Stimulated activated effector memory CD8-positive, alpha-beta T cell treated with anti-CD3 and anti-CD28 coated beads, Interleukin-12 subunit alpha, Interleukin-12 subunit beta, amount 100 ng/mL, for 72 hours (primary cell): ENCODE measurements around the gene NIP7.

ENCODE experiments used
- ATAC-seq: fragments of 150-1000 bp; cut with Tn5 transposase; 2 replicates; pipeline ENCODE4 v1.10.0; 2021
- DNase-seq, 2 donors: peaks; one replicate each; pipeline ENCODE4 v3.0.0; 2021 to 2022; ENCODE audit warnings: low spot score in 2 of 2
- H3K27ac Mint-ChIP-seq: one replicate; pipeline ENCODE4 v1.8.0; 2022; ENCODE audit warnings: mild to moderate bottlenecking, mixed read lengths
- H3K36me3 Mint-ChIP-seq: one replicate; pipeline ENCODE4 v1.8.0; 2022; ENCODE audit warnings: mild to moderate bottlenecking, mixed read lengths
- H3K4me1 Mint-ChIP-seq: one replicate; pipeline ENCODE4 v1.8.0; 2022; ENCODE audit warnings: mixed read lengths
- H3K4me3 Mint-ChIP-seq: one replicate; pipeline ENCODE4 v1.8.0; 2022; ENCODE audit warnings: mild to moderate bottlenecking, mixed read lengths
- H3K9me3 Mint-ChIP-seq: one replicate; pipeline ENCODE4 v1.8.0; 2022; ENCODE audit warnings: mixed read lengths

The NIP7 gene

GRCh38 chr16:69311533-69312387 is 27.8 kb upstream of the NIP7 start:
- peak; percentile 47 to 80 for DNase-seq
- Mint-ChIP-seq H3K4me3 (peak overlapping the region; percentile 96), H3K27ac (peak overlapping the region; percentile 95), H3K36me3 (peaks cover 52% of the 10 kb centered on the region), H3K4me1 (peaks cover 32% of the 10 kb centered on the region), H3K9me3 (no peaks in the 10 kb centered on the region)
- peak; percentile 76 for ATAC-seq

- H3K27ac Mint-ChIP-seq: peak overlapping the region; percentile 56
- no peak for ATAC-seq
- peaks cover 32% of the 10 kb centered on the region for H3K4me1 Mint-ChIP-seq
- H3K36me3 Mint-ChIP-seq: peaks cover 70% of the 10 kb centered on the region
- H3K4me3 Mint-ChIP-seq: peak overlapping the region; percentile 96
- DNase-seq: no peak
- no peaks in the 10 kb centered on the region for H3K9me3 Mint-ChIP-seq
Measured at GRCh38 chr16:69313469-69313868, 26.1 kb upstream of the NIP7 start.

- Mint-ChIP-seq H3K27ac (no peak overlapping the region), H3K4me3 (no peak overlapping the region), H3K9me3 (no peaks in the 10 kb centered on the region), H3K36me3 (peaks cover 79% of the 10 kb centered on the region), H3K4me1 (peaks cover 36% of the 10 kb centered on the region)
- no peak for DNase-seq
- ATAC-seq: no peak
Measured at GRCh38 chr16:69314534-69314933, 25.0 kb upstream of the NIP7 start.

- Mint-ChIP-seq H3K9me3 (no peaks in the 10 kb centered on the region), H3K27ac (peak overlapping the region; percentile 78), H3K36me3 (peaks cover 89% of the 10 kb centered on the region), H3K4me3 (no peak overlapping the region), H3K4me1 (peaks cover 33% of the 10 kb centered on the region)
- no peak for ATAC-seq
- no peak for DNase-seq
Measured at GRCh38 chr16:69315486-69316311, 23.9 kb upstream of the NIP7 start.

- Mint-ChIP-seq H3K36me3 (peaks cover 97% of the 10 kb centered on the region), H3K27ac (peak overlapping the region; percentile 78), H3K9me3 (no peaks in the 10 kb centered on the region), H3K4me3 (no peak overlapping the region), H3K4me1 (peaks cover 35% of the 10 kb centered on the region)
- DNase-seq (no peak), ATAC-seq (no peak)
Measured at GRCh38 chr16:69316595-69317034, 23.0 kb upstream of the NIP7 start.

- Mint-ChIP-seq H3K27ac (peak overlapping the region; percentile 17), H3K36me3 (peaks cover 97% of the 10 kb centered on the region), H3K4me3 (no peak overlapping the region), H3K9me3 (no peaks in the 10 kb centered on the region), H3K4me1 (peaks cover 32% of the 10 kb centered on the region)
- ATAC-seq (no peak), DNase-seq (no peak)
Measured at GRCh38 chr16:69318177-69318910, 21.2 kb upstream of the NIP7 start.

GRCh38 chr16:69318911-69319289 is 20.7 kb upstream of the NIP7 start:
- H3K4me3 Mint-ChIP-seq: no peak overlapping the region
- no peaks in the 10 kb centered on the region for H3K9me3 Mint-ChIP-seq
- H3K27ac Mint-ChIP-seq: no peak overlapping the region
- H3K4me1 Mint-ChIP-seq: peaks cover 27% of the 10 kb centered on the region
- ATAC-seq (no peak), DNase-seq (no peak)
- peaks cover 97% of the 10 kb centered on the region for H3K36me3 Mint-ChIP-seq

- no peak for DNase-seq
- no peak for ATAC-seq
- peaks cover 97% of the 10 kb centered on the region for H3K36me3 Mint-ChIP-seq
- peaks cover 26% of the 10 kb centered on the region for H3K4me1 Mint-ChIP-seq
- H3K4me3 Mint-ChIP-seq: no peak overlapping the region
- H3K9me3 Mint-ChIP-seq: no peaks in the 10 kb centered on the region
- peak overlapping the region; percentile 62 for H3K27ac Mint-ChIP-seq
Measured at GRCh38 chr16:69319381-69319780, 20.2 kb upstream of the NIP7 start.

GRCh38 chr16:69319826-69320739 is 19.5 kb upstream of the NIP7 start:
- peak overlapping the region; percentile 62 for H3K27ac Mint-ChIP-seq

GRCh38 chr16:69320740-69321073 is 18.9 kb upstream of the NIP7 start:
- H3K36me3 Mint-ChIP-seq: peaks cover 97% of the 10 kb centered on the region
- DNase-seq: no peak
- peaks cover 34% of the 10 kb centered on the region for H3K4me1 Mint-ChIP-seq
- no peaks in the 10 kb centered on the region for H3K9me3 Mint-ChIP-seq
- ATAC-seq: no peak
- H3K4me3 Mint-ChIP-seq: no peak overlapping the region
- H3K27ac Mint-ChIP-seq: peak overlapping the region; percentile 24

More at GRCh38 chr16:69319826-69320739, 19.5 kb upstream of the NIP7 start:
- ATAC-seq (no peak), DNase-seq (no peak)
- H3K4me1 Mint-ChIP-seq: peaks cover 30% of the 10 kb centered on the region
- no peaks in the 10 kb centered on the region for H3K9me3 Mint-ChIP-seq
- H3K4me3 Mint-ChIP-seq: no peak overlapping the region
- peaks cover 97% of the 10 kb centered on the region for H3K36me3 Mint-ChIP-seq

- ATAC-seq (no peak), DNase-seq (no peak)
- no peak overlapping the region for H3K4me3 Mint-ChIP-seq
- no peaks in the 10 kb centered on the region for H3K9me3 Mint-ChIP-seq
- peaks cover 38% of the 10 kb centered on the region for H3K4me1 Mint-ChIP-seq
- peak overlapping the region; percentile 24 for H3K27ac Mint-ChIP-seq
- peaks cover 97% of the 10 kb centered on the region for H3K36me3 Mint-ChIP-seq
Measured at GRCh38 chr16:69321080-69321479, 18.5 kb upstream of the NIP7 start.

- Mint-ChIP-seq H3K36me3 (peaks cover 97% of the 10 kb centered on the region), H3K27ac (peak overlapping the region; percentile 37), H3K4me1 (peaks cover 45% of the 10 kb centered on the region), H3K9me3 (no peaks in the 10 kb centered on the region), H3K4me3 (no peak overlapping the region)
- ATAC-seq: no peak
- no peak for DNase-seq
Measured at GRCh38 chr16:69322343-69322742, 17.2 kb upstream of the NIP7 start.

GRCh38 chr16:69323415-69323814 is 16.2 kb upstream of the NIP7 start:
- ATAC-seq: no peak
- Mint-ChIP-seq H3K9me3 (no peaks in the 10 kb centered on the region), H3K4me1 (peaks cover 49% of the 10 kb centered on the region), H3K36me3 (peaks cover 94% of the 10 kb centered on the region), H3K27ac (peak overlapping the region; percentile 37), H3K4me3 (no peak overlapping the region)
- no peak for DNase-seq

- ATAC-seq: no peak
- H3K36me3 Mint-ChIP-seq: peaks cover 95% of the 10 kb centered on the region
- peak overlapping the region; percentile 37 for H3K27ac Mint-ChIP-seq
- H3K9me3 Mint-ChIP-seq: no peaks in the 10 kb centered on the region
- no peak for DNase-seq
- H3K4me1 Mint-ChIP-seq: peaks cover 56% of the 10 kb centered on the region
- H3K4me3 Mint-ChIP-seq: no peak overlapping the region
Measured at GRCh38 chr16:69324013-69324531, 15.5 kb upstream of the NIP7 start.
